ENCODE measurements around the gene CCT8L2.
"Not testable (repeated sequence)": the region's sequence is repeated elsewhere in the genome, so short reads cannot be mapped to it uniquely, and the experiment has no call there.

CCT8L2 gene

DNA sequence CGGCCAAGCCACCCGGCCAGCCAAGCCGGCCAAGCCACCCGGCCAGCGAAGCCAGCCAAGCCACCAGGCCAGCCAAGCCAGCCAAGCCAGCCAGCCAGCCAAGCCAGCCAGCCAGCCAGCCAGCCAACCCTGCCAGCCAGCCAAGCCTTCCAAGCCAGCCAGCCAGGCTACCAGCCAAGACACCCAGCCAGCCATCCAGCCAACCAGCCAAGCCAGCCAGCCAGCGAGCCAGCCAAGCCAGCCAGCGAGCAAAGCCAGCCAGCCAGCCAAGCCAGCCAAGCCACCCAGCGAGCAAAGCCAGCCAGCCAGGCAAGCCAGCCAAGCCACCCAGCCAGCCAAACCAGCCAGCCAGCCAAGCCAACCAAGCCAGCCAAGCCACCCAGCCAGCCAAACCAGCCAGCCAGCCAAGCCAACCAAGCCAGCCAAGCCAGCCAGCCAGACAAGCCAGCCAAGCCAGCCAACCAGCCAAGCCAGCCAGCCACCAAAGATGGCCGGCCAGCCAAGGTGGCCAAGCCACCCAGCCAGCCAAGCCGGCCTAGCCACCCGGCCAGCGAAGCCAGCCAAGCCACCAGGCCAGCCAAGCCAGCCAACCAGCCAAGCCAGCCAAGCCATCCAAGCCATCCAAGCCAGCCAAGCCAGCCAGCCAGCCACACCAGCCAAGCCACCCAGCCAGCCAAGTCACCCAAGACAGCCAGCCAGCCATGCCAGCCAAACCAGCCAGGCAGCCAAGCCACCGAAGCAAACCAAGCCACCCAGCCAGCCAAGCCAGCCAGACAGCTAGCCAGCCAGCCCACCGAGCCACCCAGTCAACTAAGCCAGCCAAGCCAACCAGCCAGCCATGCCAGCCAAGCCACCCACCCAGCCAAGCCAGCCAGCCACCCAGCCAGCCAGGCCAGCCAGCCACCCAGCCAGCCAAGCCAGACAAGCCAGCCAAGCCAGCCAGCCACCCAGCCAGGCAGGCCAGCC is 28.8 kb downstream of the CCT8L2 start:
- Histone ChIP-seq H3K36me3 (ENCODE audit: control insufficient read depth in 1 of 2, insufficient read depth in 2 of 2, low read length in 2 of 2) (no peaks in the 10 kb centered on the region), H3K9me3 (ENCODE audit: control insufficient read depth in 1 of 2, low read length in 2 of 2) (peaks cover 0 to 8% of the 10 kb centered on the region in 2 donors), H3K4me1 (ENCODE audit: control insufficient read depth in 1 of 2, insufficient read depth in 2 of 2, low read length in 2 of 2) (no peaks in the 10 kb centered on the region), H3K27ac (ENCODE audit: low read length) (no peak overlapping the region), H3K27me3 (ENCODE audit: low read depth, low read length) (no peaks in the 10 kb centered on the region), H3K4me3 (ENCODE audit: low read depth in 1 of 2, low read length in 2 of 2) (no peak overlapping the region)

DNA sequence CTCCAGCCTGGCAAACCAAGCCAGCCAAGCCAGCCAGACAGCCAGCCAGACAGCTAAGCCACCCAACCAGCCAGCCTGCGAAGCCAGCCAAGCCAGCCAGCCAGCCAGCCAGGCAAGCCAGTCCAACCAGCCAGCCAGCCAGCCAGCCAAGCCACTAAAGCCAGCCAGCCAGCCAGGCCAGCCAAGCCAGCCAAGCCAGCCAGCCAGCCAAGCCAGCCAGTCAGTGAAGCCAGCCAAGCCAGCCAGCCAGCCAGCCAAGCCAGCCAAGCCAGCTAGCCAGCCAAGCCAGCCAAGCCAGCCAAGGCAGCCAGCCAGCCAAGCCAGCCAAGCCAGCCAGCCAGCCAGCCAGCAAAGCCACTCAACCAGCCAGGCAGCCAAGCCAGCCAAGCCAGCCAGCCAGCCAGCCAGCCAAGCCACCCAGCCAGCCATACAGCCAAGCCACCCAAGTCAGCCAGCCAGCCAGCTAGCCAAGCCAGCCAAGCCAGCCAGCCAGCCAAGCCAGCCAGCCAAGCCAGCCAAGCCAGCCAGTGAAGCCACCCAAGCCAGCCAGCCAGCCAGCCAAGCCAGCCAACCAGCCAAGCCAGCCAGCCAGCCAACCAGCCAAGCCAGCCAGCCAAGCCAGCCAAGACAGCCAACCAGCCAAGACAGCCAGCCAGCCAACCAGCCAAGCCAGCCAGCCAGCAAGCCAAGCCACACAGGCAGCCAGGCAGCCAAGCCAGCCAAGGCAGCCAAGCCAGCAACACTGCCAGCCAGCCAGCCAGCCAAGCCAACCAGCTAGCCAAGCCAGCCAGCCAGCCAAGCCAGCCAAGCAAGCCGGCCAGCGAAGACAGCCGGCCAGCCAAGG is 29.7 kb downstream of the CCT8L2 start:
- Histone ChIP-seq H3K36me3 (ENCODE audit: control insufficient read depth in 1 of 2, insufficient read depth in 2 of 2, low read length in 2 of 2) (no peaks in the 10 kb centered on the region), H3K27ac (ENCODE audit: low read length) (no peak overlapping the region), H3K4me1 (ENCODE audit: control insufficient read depth in 1 of 2, insufficient read depth in 2 of 2, low read length in 2 of 2) (no peaks in the 10 kb centered on the region), H3K27me3 (ENCODE audit: low read depth, low read length) (no peaks in the 10 kb centered on the region), H3K4me3 (ENCODE audit: low read depth in 1 of 2, low read length in 2 of 2) (no peak overlapping the region), H3K9me3 (ENCODE audit: control insufficient read depth in 1 of 2, low read length in 2 of 2) (peaks cover 0 to 8% of the 10 kb centered on the region in 2 donors)

GRCh38 chr22:16561093-16561658 is 31.4 kb downstream of the CCT8L2 start:
- H3K9me3 ChIP-seq (ENCODE audit: control insufficient read depth in 1 of 2, low read length in 2 of 2) = not testable (repeated sequence)

GRCh38 chr22:16560651-16561050 is 32.0 kb downstream of the CCT8L2 start:
- H3K9me3 ChIP-seq (ENCODE audit: control insufficient read depth in 1 of 2, low read length in 2 of 2) = not testable (repeated sequence)

More at GRCh38 chr22:16561093-16561658, 31.4 kb downstream of the CCT8L2 start:
- H3K27me3 ChIP-seq (ENCODE audit: low read depth, low read length); H3K4me3 ChIP-seq (ENCODE audit: low read depth in 1 of 2, low read length in 2 of 2); H3K27ac ChIP-seq (ENCODE audit: low read length); H3K36me3 ChIP-seq (ENCODE audit: control insufficient read depth in 1 of 2, insufficient read depth in 2 of 2, low read length in 2 of 2); H3K4me1 ChIP-seq (ENCODE audit: control insufficient read depth in 1 of 2, insufficient read depth in 2 of 2, low read length in 2 of 2): not testable (repeated sequence)

DNA sequence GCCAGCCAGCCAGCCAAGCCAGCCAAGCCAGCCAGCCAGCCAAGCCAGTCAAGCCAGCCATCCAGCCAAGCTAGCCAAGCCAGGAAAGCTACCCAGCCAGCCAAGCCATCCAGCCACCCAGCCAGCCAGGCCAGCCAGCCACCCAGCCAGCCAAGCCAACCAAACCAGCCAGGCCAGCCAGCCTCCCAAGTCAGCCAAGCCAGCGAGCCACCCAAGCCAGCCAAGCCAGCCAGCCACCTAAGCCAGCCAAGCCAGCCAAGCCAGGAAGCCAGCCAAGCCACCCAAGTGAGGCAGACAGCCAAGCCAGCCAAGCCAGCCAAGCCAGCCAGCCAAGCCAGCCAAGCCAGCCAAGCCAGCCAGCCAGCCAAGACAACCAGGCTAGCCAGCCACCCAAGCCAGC is 32.6 kb downstream of the CCT8L2 start:
- not testable (repeated sequence) for H3K4me3 ChIP-seq (ENCODE audit: low read depth in 1 of 2, low read length in 2 of 2); H3K4me1 ChIP-seq (ENCODE audit: control insufficient read depth in 1 of 2, insufficient read depth in 2 of 2, low read length in 2 of 2); H3K9me3 ChIP-seq (ENCODE audit: control insufficient read depth in 1 of 2, low read length in 2 of 2); H3K27ac ChIP-seq (ENCODE audit: low read length); H3K27me3 ChIP-seq (ENCODE audit: low read depth, low read length); H3K36me3 ChIP-seq (ENCODE audit: control insufficient read depth in 1 of 2, insufficient read depth in 2 of 2, low read length in 2 of 2)

More at GRCh38 chr22:16560651-16561050, 32.0 kb downstream of the CCT8L2 start:
- not testable (repeated sequence) for H3K36me3 ChIP-seq (ENCODE audit: control insufficient read depth in 1 of 2, insufficient read depth in 2 of 2, low read length in 2 of 2); H3K27ac ChIP-seq (ENCODE audit: low read length); H3K4me1 ChIP-seq (ENCODE audit: control insufficient read depth in 1 of 2, insufficient read depth in 2 of 2, low read length in 2 of 2); H3K27me3 ChIP-seq (ENCODE audit: low read depth, low read length); H3K4me3 ChIP-seq (ENCODE audit: low read depth in 1 of 2, low read length in 2 of 2)

DNA sequence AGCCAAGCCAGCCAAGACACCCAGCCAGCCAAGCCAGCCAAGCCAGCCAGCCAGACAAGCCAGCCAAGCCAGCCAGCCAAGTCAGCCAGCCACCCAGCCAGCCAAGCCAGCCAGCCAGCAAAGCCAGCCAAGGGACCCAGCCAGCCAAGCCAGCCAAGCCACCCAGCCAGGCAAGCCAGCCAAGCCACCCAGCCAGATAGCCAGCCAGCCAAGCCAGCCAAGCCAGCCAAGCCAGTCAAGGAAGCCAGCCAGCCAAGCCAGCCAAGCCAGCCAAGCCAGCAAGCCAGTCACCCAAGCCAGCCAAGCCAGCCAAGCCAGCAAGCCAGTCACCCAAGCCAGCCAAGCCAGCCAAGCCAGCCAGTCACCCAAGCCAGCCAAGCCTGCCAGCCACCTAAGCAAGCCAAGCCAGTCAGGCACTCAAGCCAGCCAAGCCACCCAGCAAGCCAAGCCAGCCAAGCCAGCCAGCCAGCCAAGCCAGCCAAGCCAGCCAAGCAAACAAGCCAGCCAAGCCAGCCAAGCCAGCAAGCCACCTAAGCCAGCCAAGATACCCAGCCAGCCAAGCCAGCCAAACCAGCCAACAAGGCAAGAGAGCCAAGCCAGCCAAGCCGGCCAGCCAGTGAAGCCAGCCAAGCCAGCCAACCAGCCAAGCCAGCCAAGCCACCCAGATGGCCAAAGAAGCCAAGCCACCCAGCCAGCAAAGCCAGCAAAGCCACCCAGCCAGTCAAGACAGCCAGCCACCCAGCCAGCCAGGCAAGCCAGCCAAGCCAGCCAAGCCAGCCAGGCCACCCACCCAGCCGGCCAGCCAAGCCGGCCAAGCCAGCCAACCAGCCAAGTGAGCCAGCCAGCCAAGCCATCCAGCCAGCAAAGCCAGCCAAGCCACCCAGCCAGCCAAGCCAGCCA is 33.3 kb downstream of the CCT8L2 start:
- H3K27ac ChIP-seq (ENCODE audit: low read length) = no peak overlapping the region
- no peaks in the 10 kb centered on the region for H3K36me3 ChIP-seq (ENCODE audit: control insufficient read depth in 1 of 2, insufficient read depth in 2 of 2, low read length in 2 of 2)
- H3K4me3 ChIP-seq (ENCODE audit: low read depth in 1 of 2, low read length in 2 of 2) = no peak overlapping the region
- no peaks in the 10 kb centered on the region for H3K27me3 ChIP-seq (ENCODE audit: low read depth, low read length)
- H3K9me3 ChIP-seq (ENCODE audit: control insufficient read depth in 1 of 2, low read length in 2 of 2) = peaks cover 0 to 9% of the 10 kb centered on the region in 2 donors
- H3K4me1 ChIP-seq (ENCODE audit: control insufficient read depth in 1 of 2, insufficient read depth in 2 of 2, low read length in 2 of 2) = no peaks in the 10 kb centered on the region

GRCh38 chr22:16558376-16558945 is 34.1 kb downstream of the CCT8L2 start:
- not testable (repeated sequence) for H3K4me1 ChIP-seq (ENCODE audit: control insufficient read depth in 1 of 2, insufficient read depth in 2 of 2, low read length in 2 of 2); H3K9me3 ChIP-seq (ENCODE audit: control insufficient read depth in 1 of 2, low read length in 2 of 2); H3K27ac ChIP-seq (ENCODE audit: low read length); H3K4me3 ChIP-seq (ENCODE audit: low read depth in 1 of 2, low read length in 2 of 2); H3K27me3 ChIP-seq (ENCODE audit: low read depth, low read length); H3K36me3 ChIP-seq (ENCODE audit: control insufficient read depth in 1 of 2, insufficient read depth in 2 of 2, low read length in 2 of 2)

DNA sequence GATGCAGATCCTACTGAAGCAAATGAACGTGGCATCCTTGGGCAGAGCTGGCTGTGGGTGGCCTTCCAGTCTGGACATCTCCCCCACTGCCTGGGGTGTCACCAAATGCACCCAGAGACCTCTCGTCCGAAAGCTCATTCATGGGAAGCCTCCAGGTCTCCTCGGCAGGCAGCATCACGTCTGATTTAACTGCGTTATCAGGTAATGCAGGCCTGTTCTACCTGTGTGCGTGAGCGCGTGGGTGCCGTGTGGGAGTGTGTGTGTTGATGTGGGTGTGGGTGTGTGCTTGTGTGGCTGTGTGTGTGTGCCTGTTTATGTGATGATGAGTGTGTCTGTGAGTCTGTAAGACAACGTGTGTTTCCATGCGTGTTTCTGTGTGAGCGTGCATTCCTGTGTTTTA is 35.1 kb downstream of the CCT8L2 start:
- H3K27ac ChIP-seq (ENCODE audit: low read length); H3K36me3 ChIP-seq (ENCODE audit: control insufficient read depth in 1 of 2, insufficient read depth in 2 of 2, low read length in 2 of 2); H3K4me1 ChIP-seq (ENCODE audit: control insufficient read depth in 1 of 2, insufficient read depth in 2 of 2, low read length in 2 of 2); H3K27me3 ChIP-seq (ENCODE audit: low read depth, low read length); H3K9me3 ChIP-seq (ENCODE audit: control insufficient read depth in 1 of 2, low read length in 2 of 2); H3K4me3 ChIP-seq (ENCODE audit: low read depth in 1 of 2, low read length in 2 of 2): not testable (repeated sequence)

DNA sequence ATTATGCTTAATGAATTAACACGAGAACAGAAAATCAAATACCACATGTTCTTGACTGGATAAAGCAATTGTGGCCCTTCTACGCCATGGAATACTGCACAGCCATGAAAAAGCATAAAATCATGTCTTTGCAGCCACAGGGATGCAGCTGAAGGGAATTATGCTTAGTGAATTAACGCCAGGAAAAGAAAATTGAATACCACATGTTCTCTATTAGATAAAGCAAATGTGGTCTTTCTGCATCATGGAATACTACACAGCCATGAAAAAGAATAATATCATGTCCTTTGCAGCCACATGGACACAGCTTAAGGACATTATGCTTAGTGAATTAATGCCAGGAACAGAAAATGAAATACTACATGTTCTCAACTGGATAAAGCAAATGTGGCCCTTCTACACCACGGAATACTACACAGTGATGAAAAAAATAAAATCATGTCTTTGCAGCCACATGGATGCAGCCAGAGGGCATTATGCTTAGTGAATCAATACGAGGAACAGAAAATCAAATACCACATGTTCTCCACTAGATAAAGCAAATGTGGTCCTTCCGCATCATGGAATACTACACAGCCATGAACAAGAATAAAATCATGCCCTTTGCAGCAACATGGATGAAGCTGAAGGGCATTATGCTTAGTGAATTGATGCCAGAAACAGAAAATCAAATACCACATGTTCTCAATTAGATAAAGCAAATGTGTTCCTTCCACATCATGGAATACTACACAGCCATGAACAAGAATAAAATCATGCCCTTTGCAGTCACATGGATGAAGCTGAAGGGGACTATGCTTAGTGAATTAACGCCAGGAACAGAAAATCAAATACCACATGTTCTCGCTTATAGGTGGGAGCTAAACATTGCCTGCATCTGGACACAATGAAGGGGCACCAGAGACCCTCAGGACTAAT is 37.3 kb downstream of the CCT8L2 start:
- not testable (repeated sequence) for H3K27me3 ChIP-seq (ENCODE audit: low read depth, low read length); H3K27ac ChIP-seq (ENCODE audit: low read length); H3K4me3 ChIP-seq (ENCODE audit: low read depth in 1 of 2, low read length in 2 of 2); H3K36me3 ChIP-seq (ENCODE audit: control insufficient read depth in 1 of 2, insufficient read depth in 2 of 2, low read length in 2 of 2); H3K4me1 ChIP-seq (ENCODE audit: control insufficient read depth in 1 of 2, insufficient read depth in 2 of 2, low read length in 2 of 2); H3K9me3 ChIP-seq (ENCODE audit: control insufficient read depth in 1 of 2, low read length in 2 of 2)

- not testable (repeated sequence) for H3K36me3 ChIP-seq (ENCODE audit: control insufficient read depth in 1 of 2, insufficient read depth in 2 of 2, low read length in 2 of 2)
Observed at GRCh38 chr22:16543310-16543709, 49.3 kb downstream of the CCT8L2 start.

More at GRCh38 chr22:16543310-16543709, 49.3 kb downstream of the CCT8L2 start:
- not testable (repeated sequence) for H3K27ac ChIP-seq (ENCODE audit: low read length); H3K4me3 ChIP-seq (ENCODE audit: low read depth in 1 of 2, low read length in 2 of 2); H3K27me3 ChIP-seq (ENCODE audit: low read depth, low read length); H3K9me3 ChIP-seq (ENCODE audit: control insufficient read depth in 1 of 2, low read length in 2 of 2); H3K4me1 ChIP-seq (ENCODE audit: control insufficient read depth in 1 of 2, insufficient read depth in 2 of 2, low read length in 2 of 2)
